ENCODE measurements around the gene KLHL22.

Gene KLHL22

DNA sequence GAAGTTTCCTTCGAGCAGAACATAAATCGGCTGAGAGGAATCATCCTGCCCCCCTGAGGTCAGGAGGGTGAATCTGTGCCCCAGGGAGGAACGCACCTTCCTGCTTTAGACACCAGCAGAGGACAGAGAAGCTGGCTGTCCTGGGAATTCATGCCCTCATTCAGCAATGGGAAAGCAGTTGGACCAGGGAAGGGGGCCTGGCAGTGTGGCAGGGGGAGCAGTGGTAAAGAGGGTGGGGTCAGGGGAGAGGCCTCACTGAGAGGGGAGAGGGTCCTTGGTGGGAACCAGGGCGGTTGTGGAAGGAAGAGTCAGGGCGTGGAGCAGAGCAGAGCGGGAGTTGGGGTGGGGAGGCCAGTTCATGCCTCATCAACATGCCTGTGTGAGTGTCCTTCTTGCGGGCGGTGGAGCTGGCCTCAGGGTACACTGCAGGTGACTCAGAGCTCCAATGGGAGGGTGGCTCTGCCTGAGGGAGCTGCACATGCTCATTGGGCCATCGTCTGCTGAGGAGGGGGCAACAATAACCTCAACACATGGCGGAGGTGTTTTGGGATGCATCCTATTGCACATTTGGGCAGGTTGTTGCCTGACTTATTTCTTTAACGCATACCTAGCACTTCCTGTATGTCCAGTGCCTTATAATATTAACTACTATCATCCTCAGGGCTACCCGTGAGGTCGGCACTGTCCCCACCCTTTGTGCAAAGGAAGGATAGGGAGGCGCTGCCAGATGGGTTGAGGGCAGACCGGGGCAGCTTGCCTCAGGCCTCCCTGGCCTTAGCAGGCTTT is 35.0 kb upstream of the KLHL22 start:
- peaks cover 98% of the 10 kb centered on the region for H3K79me2 ChIP-seq (ENCODE audit: low read length)
- no peaks in the 10 kb centered on the region for H3K9me3 ChIP-seq (replicated peaks; ENCODE audit: insufficient read depth, low read length)
- no peaks in the 10 kb centered on the region for H3K4me1 ChIP-seq (ENCODE audit: low read length)
- H3F3A ChIP-seq (ENCODE audit: insufficient read depth, low read length), result no peaks in the 10 kb centered on the region
- no peak overlapping the region for H3K4me2 ChIP-seq (ENCODE audit: low read depth, low read length)
- TF ChIP-seq EZH2 (optimal IDR thresholded peaks at IDR 0.05; ENCODE audit: low read depth, low read length) (no peak), EZH2phosphoT487 (IDR thresholded peaks at IDR 0.05; ENCODE audit: low read length) (no peak)
- TF ChIP-seq, protein P1, sequence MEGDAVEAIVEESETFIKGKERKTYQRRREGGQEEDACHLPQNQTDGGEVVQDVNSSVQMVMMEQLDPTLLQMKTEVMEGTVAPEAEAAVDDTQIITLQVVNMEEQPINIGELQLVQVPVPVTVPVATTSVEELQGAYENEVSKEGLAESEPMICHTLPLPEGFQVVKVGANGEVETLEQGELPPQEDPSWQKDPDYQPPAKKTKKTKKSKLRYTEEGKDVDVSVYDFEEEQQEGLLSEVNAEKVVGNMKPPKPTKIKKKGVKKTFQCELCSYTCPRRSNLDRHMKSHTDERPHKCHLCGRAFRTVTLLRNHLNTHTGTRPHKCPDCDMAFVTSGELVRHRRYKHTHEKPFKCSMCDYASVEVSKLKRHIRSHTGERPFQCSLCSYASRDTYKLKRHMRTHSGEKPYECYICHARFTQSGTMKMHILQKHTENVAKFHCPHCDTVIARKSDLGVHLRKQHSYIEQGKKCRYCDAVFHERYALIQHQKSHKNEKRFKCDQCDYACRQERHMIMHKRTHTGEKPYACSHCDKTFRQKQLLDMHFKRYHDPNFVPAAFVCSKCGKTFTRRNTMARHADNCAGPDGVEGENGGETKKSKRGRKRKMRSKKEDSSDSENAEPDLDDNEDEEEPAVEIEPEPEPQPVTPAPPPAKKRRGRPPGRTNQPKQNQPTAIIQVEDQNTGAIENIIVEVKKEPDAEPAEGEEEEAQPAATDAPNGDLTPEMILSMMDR (IDR thresholded peaks at IDR 0.05; ENCODE audit: low read length), result no peak
- H3K27ac ChIP-seq (ENCODE audit: low read length), result no peak overlapping the region
- H2AFZ ChIP-seq (ENCODE audit: low read length), result no peak overlapping the region
- no peak overlapping the region for H3K9ac ChIP-seq (ENCODE audit: low read length)
- H3K36me3 ChIP-seq (replicated peaks; ENCODE audit: insufficient read depth, low read length), result no peaks in the 10 kb centered on the region
- no peaks in the 10 kb centered on the region for H3K27me3 ChIP-seq (replicated peaks; ENCODE audit: insufficient read depth, low read length)
- H4K20me1 ChIP-seq (ENCODE audit: insufficient read depth, low read length), result peaks cover 27% of the 10 kb centered on the region
- no peak overlapping the region for H3K4me3 ChIP-seq (ENCODE audit: low read length)
- no peaks in the 10 kb centered on the region for H3K9me2 ChIP-seq (replicated peaks; ENCODE audit: insufficient read depth, low read length)
- DNase-seq, result no peak

DNA sequence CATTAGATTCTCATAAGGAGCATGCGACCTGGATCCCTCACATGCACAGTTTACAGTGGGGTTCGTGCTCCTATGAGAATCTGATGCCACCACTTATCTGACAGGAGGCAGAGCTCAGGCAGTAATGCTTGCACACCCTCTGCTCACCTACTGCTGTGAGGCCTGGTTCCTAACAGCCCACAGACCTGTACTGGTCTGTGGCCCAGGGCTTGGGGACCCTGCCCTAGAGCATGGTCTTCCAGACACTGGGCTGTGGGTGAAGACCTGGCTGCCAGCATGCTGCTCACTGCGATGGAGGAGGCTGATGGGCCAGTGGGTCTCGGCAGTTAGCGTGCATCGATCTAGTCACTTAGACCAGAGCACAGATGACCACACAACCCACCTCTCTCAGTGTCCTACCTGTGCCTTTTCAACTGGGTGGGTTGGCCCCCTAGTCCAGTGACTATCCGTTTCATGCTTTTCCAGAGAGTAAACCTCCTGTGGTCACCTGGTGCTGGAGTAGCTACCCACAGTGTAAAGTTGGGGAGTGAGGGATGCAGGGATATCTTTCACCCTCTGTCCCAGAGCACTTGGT is 32.9 kb upstream of the KLHL22 start:
- Histone ChIP-seq H3K9ac (ENCODE audit: low read length) (no peak overlapping the region), H3K36me3 (replicated peaks; ENCODE audit: insufficient read depth, low read length) (no peaks in the 10 kb centered on the region), H3K4me2 (ENCODE audit: low read depth, low read length) (no peak overlapping the region), H2AFZ (ENCODE audit: low read length) (no peak overlapping the region), H3K4me3 (ENCODE audit: low read length) (no peak overlapping the region), H4K20me1 (ENCODE audit: insufficient read depth, low read length) (peaks cover 35% of the 10 kb centered on the region), H3K9me2 (replicated peaks; ENCODE audit: insufficient read depth, low read length) (no peaks in the 10 kb centered on the region), H3F3A (ENCODE audit: insufficient read depth, low read length) (no peaks in the 10 kb centered on the region), H3K79me2 (ENCODE audit: low read length) (peaks cover 100% of the 10 kb centered on the region), H3K4me1 (ENCODE audit: low read length) (peaks cover 3% of the 10 kb centered on the region; the same call in 1 of the 2 replicates), H3K27me3 (replicated peaks; ENCODE audit: insufficient read depth, low read length) (no peaks in the 10 kb centered on the region), H3K9me3 (replicated peaks; ENCODE audit: insufficient read depth, low read length) (no peaks in the 10 kb centered on the region), H3K27ac (ENCODE audit: low read length) (no peak overlapping the region)
- no peak for TF ChIP-seq EZH2phosphoT487 (IDR thresholded peaks at IDR 0.05; ENCODE audit: low read length)
- TF ChIP-seq, protein P1 (IDR thresholded peaks at IDR 0.05; ENCODE audit: low read length), result no peak
- TF ChIP-seq EZH2 (optimal IDR thresholded peaks at IDR 0.05; ENCODE audit: low read depth, low read length), result no peak
- DNase-seq, result no peak

DNA sequence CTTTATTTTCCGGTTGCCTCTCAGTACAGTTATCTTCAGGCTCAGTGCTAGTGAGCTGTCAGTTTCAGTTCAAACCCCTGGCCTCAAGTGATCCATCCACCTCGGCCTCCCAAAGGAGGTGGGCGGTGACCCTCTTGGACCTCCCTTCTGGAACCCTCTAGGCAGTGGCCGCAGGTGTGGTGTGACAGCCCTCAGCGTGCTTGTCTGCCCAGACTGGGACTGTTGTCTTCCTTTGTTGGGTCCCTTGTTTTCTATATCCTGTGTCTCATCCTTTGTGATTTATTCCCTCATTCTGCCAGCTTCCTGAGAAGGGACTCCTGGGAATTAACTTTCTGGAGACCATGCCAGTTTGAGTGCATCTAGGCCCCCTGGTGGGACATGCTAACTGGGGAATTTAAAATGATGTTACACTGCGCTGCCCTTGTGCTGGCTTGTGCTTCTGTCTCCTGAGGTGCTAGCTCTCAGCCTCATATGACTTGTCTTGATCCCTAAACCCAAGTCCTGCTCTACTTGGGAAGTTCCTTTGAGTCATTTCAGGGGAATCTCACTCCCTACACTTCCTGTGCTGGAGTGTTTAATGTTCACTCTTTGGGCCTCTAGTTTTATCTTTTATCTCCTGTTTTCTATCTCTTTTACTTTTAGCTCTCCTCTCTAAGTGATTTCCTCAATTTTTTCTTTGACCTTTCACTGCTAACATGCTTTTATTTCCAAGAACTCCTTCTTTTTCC is 31.2 kb upstream of the KLHL22 start:
- Histone ChIP-seq H4K20me1 (ENCODE audit: insufficient read depth, low read length) (peaks cover 37% of the 10 kb centered on the region), H3K4me1 (ENCODE audit: low read length) (peaks cover 9% of the 10 kb centered on the region; the same call in 1 of the 2 replicates), H3K79me2 (ENCODE audit: low read length) (peaks cover 100% of the 10 kb centered on the region), H3K9ac (ENCODE audit: low read length) (no peak overlapping the region), H3K27me3 (replicated peaks; ENCODE audit: insufficient read depth, low read length) (no peaks in the 10 kb centered on the region), H3F3A (ENCODE audit: insufficient read depth, low read length) (no peaks in the 10 kb centered on the region), H3K9me2 (replicated peaks; ENCODE audit: insufficient read depth, low read length) (no peaks in the 10 kb centered on the region), H3K36me3 (replicated peaks; ENCODE audit: insufficient read depth, low read length) (no peaks in the 10 kb centered on the region), H3K27ac (ENCODE audit: low read length) (no peak overlapping the region), H3K9me3 (replicated peaks; ENCODE audit: insufficient read depth, low read length) (no peaks in the 10 kb centered on the region), H3K4me2 (ENCODE audit: low read depth, low read length) (no peak overlapping the region), H3K4me3 (ENCODE audit: low read length) (no peak overlapping the region), H2AFZ (ENCODE audit: low read length) (no peak overlapping the region)
- no peak for DNase-seq
- TF ChIP-seq, protein P1 (IDR thresholded peaks at IDR 0.05; ENCODE audit: low read length), result no peak
- TF ChIP-seq EZH2 (optimal IDR thresholded peaks at IDR 0.05; ENCODE audit: low read depth, low read length) (no peak), EZH2phosphoT487 (IDR thresholded peaks at IDR 0.05; ENCODE audit: low read length) (no peak)
